ENCODE measurements around the gene RAP1GAP2.
A peak's percentile ranks its signal among the peaks of the same experiment; 100 is the strongest.
"Not testable (repeated sequence)": the region's sequence is repeated elsewhere in the genome, so short reads cannot be mapped to it uniquely, and the experiment has no call there.

Gene RAP1GAP2

GRCh38 chr17:2991396-2992180, 195.3 kb downstream of the RAP1GAP2 start:
- DNase-seq (ENCODE audit: low read depth in 2 of 2, low spot score in 1 of 2): not testable (repeated sequence)

- DNase-seq (ENCODE audit: low read depth in 2 of 2, low spot score in 1 of 2): no peak
Observed at GRCh38 chr17:2994441-2994840, 198.2 kb downstream of the RAP1GAP2 start.

GRCh38 chr17:2995377-2995776, 199.1 kb downstream of the RAP1GAP2 start:
- DNase-seq (ENCODE audit: low read depth in 2 of 2, low spot score in 1 of 2): no peak

DNA sequence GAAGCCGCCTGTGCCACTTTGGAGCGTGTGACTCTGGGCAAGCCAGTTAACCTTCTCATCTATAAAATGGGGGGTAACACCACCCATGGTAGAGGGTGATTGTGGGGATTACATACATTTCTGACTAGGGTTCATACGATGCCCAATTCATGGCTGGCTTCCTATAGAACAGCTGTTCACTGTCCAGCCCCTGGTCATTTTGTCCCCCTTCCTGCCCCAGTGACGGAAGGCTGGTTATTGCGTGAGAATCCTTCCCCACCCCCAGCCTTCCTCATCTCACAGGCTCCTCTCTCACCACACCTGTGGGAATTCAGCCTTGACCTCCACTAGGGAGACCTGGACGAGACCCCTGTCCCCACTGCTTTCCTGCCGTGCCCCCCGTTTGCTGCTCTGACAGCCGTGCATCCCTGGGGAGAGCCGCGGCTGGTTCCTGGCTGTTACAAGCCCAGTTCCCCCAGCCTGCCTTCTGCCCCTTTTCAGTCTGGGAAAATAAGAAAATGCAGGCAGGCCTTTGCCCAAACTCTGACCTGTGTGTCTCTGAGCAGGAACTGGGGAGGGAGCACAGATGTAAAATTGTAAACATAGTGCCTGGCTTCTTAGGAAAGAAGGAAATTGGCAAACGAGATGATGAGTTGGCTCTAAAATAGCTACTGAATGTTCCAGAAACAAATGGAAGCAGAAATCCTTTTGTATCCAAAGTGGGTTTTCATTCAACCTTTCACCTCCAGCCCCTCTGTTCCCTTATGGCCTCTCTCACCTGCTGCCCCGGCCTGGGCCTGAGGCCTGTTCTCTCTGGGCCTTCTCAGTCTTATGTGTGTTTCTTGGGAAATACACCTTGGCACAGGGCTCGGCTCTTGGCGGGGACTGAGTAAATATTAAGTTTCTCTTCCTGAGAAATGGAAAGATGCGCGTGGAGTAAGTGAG, 199.9 kb downstream of the RAP1GAP2 start:
- no peak for DNase-seq (ENCODE audit: low read depth in 2 of 2, low spot score in 1 of 2)

DNA sequence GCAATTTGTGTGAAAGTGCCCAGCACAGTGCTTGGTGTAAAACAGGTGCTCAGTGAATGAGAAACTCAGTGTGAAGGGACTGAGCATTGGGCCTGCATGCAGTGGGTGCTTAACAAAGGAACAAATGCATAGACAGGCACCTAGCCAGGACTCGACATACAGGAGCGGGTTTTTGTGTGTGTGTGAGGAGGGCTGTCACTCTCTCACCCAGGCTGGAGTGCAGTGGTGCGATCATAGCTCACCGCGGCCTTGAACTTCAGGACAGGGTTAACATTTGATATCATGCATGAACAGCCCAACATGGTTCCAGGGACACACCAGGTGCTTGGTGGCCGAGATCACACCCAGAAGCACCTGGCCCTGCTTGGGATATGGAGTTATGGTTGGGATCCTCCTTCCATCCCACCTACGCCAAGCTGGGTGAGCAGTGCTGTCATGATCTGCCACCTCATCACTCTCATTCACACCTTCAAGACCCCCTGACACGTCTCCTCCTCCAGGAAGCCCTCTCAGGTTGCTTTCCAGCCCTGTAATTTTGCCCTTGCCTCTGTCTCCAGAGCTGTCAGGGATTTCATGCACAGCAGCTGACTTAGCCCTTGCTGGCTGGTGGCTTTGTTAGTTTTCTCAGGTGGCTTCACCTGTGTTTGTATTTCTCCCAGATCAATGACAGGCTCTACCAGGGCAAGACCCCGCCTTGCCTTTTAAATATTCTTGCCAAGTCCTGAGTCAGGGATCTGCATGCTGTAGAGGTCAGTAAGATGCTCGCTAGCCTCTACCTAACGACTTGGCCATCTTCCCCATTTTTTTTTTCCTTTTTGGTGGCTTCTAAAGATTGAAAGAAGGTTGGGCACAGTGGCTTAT, 200.8 kb downstream of the RAP1GAP2 start:
- DNase-seq (ENCODE audit: low read depth in 2 of 2, low spot score in 1 of 2): no peak

DNA sequence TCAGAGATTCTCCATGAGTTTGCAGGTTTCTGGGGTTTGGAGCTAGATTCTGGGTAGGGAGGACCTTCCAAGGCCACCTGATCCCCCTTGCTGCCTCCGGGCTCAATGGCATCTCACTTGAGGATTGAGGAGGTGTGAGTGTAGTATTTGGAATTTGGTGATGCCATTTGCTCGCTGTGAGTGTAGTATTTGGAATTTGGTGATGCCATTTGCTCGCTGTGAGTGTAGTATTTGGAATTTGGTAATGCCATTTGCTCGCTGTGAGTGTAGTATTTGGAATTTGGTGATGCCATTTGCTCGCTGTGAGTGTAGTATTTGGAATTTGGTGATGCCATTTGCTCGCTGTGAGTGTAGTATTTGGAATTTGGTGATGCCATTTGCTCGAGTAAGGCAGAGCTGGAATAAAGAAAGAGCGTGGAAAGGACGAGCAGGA, 202.2 kb downstream of the RAP1GAP2 start:
- not testable (repeated sequence) for DNase-seq (ENCODE audit: low read depth in 2 of 2, low spot score in 1 of 2)

DNA sequence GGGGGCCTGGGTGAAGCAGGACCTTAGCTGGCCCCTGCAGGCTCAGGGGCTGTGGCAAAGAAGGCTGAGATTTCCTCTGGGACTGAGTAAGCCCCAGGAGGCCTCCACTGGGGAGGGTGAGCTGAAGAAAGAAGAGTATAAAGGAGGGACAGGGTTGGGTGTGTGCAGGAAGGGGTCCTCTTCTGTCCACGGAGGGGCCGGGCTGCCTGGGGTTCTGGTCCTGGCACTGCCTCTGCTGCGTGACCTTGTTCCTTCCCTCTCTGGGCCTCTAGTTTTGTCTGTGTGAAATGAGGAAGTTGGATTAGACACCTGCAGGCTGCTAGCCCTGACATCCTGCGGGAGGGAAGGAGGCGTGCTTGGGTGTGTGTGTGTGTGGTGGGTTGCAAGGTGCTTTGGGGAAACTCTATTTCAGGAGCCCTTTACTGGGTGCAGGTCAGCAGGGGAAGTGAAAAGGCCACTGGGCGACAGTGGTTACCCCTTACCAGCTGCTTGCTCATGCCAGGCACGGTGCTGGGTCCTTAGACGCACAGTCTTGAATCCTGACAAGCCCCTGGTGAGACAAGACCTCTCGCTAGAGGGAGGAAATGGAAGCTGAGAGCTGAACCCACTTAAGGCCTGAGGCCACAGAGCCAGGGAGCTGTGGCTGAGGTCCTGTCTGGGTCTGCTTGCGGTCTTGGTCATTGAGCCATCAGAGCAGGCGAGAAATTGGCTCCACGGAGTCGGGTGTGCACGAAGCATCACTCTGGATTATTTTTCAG, 206.5 kb downstream of the RAP1GAP2 start:
- DNase-seq (ENCODE audit: low read depth in 2 of 2, low spot score in 1 of 2): no peak

GRCh38 chr17:3003296-3004149, 207.3 kb downstream of the RAP1GAP2 start:
- no peak for DNase-seq (ENCODE audit: low read depth in 2 of 2, low spot score in 1 of 2)

- DNase-seq (ENCODE audit: low read depth in 2 of 2, low spot score in 1 of 2): peak; percentile 7 to 10
Observed at GRCh38 chr17:3004150-3004801, 208.0 kb downstream of the RAP1GAP2 start.

DNA sequence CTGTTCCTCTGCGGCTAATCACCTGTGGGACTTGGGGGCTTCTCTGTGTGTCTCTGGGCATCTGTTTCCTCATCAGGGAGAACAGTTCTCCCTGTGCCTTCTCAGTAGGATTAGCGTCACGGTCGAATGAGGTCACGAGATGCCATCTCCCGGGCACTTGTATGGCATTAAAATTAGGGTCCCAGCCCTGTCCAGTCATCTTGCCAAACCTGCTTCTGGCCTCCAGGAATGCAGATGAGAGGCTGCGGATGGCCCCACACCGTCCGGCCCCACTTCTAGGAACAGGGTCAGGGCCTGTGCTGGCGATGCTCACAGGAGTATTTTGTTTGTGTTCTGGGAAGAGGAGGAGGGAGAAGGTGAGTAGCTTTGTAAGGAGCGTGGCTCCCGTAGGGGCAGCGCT, 208.7 kb downstream of the RAP1GAP2 start:
- no peak for DNase-seq (ENCODE audit: low read depth in 2 of 2, low spot score in 1 of 2)

DNA sequence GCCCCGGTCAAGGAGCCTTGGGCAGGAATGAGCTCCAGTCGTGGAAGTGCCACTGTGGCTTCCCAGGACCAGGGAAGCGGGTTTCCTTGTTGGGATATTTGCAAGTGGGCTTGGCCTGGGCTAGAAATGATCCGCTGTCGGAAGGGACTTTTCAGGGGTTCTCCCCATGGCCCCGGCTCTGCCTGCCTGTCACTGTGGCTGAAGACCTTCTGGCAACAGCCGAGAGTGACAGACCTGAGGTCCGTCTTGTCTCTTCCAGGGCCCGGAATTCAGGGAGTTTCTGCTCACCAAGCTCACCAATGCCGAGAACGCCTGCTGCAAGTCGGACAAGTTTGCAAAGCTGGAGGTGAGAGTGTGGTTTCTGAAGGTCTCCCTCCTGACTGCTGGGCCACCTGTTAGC, 209.5 kb downstream of the RAP1GAP2 start:
- DNase-seq (ENCODE audit: low read depth in 2 of 2, low spot score in 1 of 2): no peak

DNA sequence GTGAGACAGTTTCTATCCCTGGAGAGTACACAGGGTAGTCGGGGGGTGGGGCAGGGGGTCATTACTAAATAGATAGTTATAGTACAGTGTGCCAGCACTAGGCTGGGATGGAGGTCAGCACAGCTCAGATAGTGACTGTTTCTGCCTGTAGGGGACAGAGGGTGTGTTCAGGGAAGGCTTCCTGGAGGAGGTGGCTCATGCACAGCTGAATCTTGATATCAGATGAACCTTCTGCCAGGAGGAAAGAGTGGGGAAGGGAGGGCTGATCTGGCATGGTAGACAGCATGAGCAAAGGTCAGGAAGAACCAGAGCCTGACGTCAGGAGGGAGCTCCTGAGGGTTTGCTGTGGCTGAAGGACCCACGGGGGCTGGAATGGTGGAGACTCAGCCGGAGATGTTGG, 210.6 kb downstream of the RAP1GAP2 start:
- no peak for DNase-seq (ENCODE audit: low read depth in 2 of 2, low spot score in 1 of 2)

- DNase-seq (ENCODE audit: low read depth in 2 of 2, low spot score in 1 of 2): no peak
Observed at GRCh38 chr17:3007651-3008121, 211.4 kb downstream of the RAP1GAP2 start.

DNA sequence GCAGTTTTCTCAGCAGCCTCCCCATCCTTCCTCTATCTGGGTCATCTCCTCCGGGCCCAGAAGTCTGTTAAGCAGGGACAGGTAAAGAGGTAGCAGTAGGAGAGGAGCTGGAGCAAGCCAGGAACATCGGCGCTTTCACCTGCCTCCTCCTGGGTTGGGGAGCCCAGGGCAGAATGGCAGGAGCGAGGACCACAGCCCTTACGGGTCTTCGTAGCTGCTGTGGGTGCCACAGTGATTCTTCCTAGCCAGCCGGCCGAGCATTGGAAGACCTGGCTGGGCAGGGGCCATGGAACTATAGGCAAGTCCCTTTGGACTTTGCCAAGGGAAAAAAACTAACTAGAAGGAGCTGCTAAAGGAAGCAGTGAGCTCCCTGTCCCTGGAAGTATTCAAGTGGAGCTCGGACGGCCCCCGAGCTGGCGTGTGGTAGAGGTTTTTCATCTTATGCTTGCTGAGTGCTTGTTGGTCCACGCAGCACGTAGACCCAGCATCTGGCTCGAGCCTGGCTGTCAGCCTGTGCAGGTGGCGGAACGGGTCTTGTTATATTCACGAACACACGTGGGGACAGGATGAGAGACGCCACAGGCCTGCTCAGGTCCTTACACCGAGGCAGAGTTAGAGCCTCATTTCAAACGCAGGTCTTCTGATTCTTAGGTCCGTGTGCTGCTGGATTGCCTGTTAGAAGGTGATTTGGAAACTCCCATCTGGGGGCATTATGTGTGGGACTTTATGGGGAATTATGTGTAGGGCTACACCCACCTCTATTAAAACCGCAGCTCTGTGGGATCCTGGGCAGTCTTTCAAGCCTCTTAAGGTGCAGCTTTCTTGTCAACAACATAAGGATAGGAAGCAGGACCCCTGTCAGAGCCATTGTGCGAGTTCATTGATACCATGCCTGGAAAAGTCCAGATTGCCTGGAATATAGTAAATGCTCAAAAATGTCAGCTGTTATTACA, 212.4 kb downstream of the RAP1GAP2 start:
- no peak for DNase-seq (ENCODE audit: low read depth in 2 of 2, low spot score in 1 of 2)

DNA sequence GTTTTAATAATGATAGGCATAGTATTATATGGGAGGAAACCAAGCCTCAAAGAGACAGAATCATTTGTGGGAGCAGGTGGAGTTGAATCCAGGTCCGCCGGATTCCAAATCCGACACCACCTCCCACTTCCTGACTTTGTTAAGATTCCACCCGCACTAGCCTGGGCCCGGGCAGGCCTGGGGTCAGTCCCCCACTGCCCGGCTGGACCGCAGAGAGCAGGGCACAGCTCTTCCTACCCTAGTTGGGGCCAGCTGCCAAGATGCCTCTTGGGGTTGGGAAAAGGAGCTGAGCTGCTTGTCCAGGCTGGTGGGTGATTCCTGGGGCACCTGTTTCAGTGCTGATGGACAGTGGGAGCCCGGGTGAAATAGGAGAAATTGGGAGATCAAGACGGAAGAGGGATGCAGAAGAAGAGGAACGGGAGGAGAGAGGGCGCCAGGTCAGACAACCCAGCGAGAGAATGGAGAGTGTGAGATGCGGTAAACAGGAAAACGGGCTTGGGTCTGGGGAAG, 213.2 kb downstream of the RAP1GAP2 start:
- DNase-seq (ENCODE audit: low read depth in 2 of 2, low spot score in 1 of 2): no peak

DNA sequence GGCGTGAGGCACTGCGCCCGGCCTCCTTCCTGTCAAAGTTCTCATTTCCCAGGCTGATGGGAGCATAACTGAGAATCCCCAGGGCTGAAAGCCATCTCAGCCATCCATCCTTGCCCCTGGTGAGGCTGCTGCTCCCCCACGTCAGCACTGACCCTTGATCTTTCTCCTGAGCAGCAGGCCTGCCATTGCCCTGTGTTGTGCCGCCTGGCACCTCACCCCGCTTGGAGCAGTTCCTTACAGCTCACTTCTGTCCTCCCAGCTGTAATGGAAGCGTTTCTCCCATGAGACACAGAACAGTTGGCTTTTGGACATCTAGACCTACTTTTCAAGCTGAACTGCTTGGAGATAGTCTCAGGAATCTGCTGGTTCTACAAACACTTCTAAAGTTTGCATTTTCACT, 215.7 kb downstream of the RAP1GAP2 start:
- DNase-seq (ENCODE audit: low read depth in 2 of 2, low spot score in 1 of 2): no peak

DNA sequence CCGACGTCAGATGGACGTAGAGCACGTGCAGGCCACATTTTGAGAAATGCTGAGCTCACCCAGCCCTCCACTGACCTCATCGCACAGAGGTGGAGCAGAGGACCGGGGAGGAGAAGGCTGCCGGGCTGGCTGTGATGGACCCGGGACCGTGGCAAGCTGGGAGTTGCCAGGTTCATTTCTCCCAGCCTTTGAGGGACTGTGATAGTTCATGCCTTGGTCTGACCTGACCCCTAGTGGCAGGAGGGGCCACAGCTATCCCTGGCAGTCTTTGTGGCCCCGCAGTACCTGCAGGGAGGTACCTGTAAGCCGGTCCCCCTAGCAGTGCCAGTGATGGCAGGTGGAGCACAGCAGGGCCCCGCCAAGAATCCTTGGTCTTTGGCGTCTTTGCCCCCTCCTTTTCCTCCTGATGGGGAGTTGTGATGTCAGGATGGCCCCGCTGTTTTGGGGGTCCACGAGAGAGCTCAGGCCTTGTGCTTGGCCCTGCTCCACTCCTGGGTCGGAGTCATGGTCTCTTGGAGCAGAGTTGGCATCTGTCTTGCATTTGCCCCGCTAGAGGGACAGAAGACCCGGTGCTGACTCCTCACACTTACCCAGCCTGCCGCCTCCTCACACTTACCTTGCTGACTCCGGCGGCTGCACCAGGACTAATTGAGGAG, 216.8 kb downstream of the RAP1GAP2 start:
- DNase-seq (ENCODE audit: low read depth in 2 of 2, low spot score in 1 of 2): peak; percentile 11 to 17
